ENCODE results near the gene MXRA8. TPM values are rescaled to one million over a fixed set of nuclear protein-coding genes. Genes with fewer than 3 reads are reported as not detected.

Gene MXRA8
- total and polyA plus RNA-seq, 8 donors, result 1.6 to 35.8 (median 11.7) TPM

DNA sequence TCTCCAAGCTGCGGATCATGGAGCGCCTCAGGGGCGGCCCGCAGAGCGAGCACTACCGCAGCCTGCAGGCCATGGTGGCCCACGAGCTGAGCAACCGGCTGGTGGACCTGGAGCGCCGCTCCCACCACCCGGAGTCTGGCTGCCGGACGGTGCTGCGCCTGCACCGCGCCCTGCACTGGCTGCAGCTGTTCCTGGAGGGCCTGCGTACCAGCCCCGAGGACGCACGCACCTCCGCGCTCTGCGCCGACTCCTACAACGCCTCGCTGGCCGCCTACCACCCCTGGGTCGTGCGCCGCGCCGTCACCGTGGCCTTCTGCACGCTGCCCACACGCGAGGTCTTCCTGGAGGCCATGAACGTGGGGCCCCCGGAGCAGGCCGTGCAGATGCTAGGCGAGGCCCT is 31.1 kb downstream of the MXRA8 start:
- ATAC-seq (no peak), FAIRE-seq (no peak), DNase-seq (no peak)
- WGBS, 2 donors, result 90 to 91% methylated on average over 40 of the region's 40 CpGs
- Histone ChIP-seq H3K27me3 (no peaks in the 10 kb centered on the region), H3K27ac (no peak overlapping the region), H3K9me3 (no peaks in the 10 kb centered on the region), H3K36me3 (no peaks in the 10 kb centered on the region), H3K4me1 (peaks cover 6 to 19% (median 18%) of the 10 kb centered on the region in 3 donors), H3K4me3 (no peak overlapping the region)
- intact Hi-C loops (cut with DNase I), result no loop called here
- TF ChIP-seq, protein P1, sequence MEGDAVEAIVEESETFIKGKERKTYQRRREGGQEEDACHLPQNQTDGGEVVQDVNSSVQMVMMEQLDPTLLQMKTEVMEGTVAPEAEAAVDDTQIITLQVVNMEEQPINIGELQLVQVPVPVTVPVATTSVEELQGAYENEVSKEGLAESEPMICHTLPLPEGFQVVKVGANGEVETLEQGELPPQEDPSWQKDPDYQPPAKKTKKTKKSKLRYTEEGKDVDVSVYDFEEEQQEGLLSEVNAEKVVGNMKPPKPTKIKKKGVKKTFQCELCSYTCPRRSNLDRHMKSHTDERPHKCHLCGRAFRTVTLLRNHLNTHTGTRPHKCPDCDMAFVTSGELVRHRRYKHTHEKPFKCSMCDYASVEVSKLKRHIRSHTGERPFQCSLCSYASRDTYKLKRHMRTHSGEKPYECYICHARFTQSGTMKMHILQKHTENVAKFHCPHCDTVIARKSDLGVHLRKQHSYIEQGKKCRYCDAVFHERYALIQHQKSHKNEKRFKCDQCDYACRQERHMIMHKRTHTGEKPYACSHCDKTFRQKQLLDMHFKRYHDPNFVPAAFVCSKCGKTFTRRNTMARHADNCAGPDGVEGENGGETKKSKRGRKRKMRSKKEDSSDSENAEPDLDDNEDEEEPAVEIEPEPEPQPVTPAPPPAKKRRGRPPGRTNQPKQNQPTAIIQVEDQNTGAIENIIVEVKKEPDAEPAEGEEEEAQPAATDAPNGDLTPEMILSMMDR (IDR thresholded peaks at IDR 0.05), result no peak

DNA sequence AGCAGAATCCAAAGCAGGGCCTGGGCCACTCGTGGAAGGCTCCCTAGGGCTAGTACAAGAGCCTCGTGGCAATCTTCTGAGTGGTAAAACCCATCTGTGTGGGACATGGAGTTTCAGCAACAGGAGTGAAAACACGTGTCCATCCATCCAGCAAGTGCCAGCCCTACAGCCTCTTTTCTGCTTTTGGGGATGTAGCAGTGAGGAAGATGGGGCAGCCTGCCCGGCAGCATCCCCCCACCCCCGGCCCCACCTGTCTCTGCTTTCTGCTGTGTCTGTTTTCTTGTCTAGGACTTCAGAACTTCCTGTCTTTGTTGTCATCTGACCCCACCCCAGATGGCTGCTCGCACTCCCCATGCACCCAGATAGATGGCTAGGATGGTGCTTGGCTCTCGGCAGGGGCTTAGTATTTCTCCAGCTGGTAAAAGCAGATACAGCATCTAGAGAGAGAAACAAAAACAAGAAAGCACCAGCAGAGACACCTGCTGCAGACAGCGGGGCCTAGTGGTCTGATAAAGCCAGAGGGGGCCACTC is 32.2 kb downstream of the MXRA8 start:
- H3K36me3 ChIP-seq, result no peaks in the 10 kb centered on the region
- FAIRE-seq, result no peak
- no peaks in the 10 kb centered on the region for H3K9me3 ChIP-seq
- intact Hi-C loops (cut with DNase I), result no loop called here
- WGBS, 2 donors, result 54 to 56% methylated on average over 8 of the region's 8 CpGs
- H3K4me3 ChIP-seq, result peak overlapping the region in 2 of 4 donors; percentile 93 to 98
- TF ChIP-seq, protein P1 (IDR thresholded peaks at IDR 0.05), result no peak
- DNase-seq, result no peak
- H3K27ac ChIP-seq, result no peak overlapping the region
- no peaks in the 10 kb centered on the region for H3K27me3 ChIP-seq
- no peak for ATAC-seq
- H3K4me1 ChIP-seq, result peaks cover 6 to 19% (median 18%) of the 10 kb centered on the region in 3 donors

DNA sequence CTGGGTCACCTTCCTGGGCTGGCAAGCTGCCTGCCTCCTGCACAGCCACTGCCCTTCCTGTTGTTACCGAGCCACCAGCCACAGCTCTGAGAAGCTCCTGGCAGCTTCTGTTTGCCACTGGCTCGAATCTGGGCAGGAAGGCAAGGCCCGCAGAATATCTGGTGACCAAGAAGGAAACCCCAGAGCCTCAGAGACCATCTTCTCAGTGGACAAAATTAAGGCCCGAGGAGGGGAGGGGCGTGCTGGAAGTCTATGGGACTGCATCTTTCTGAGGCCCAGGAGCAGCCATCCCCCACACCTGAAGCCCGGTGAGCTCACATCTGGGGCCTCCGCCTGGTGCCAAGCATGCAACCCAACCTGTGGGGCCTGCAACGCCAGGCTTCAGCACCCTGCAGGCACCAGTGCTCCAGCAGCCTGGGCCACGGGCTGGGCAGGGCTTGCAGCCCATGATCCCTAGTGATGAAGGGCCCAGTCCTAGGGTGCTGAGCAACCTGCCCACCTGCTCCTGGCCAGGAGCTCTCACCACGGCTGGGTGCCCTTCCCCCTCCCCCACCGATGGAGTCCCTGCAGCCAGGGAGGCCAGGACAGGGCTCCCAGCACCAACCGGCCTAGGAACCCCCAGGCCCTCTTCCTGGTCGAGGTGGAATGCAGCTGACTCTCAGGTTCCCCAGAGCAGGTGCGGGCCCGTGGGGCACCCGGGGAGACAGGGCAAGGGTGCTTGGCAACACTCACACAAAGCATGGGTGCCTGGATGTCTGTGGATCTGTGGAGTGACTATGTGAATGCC is 32.9 kb downstream of the MXRA8 start:
- Histone ChIP-seq H3K36me3 (no peaks in the 10 kb centered on the region), H3K9me3 (no peaks in the 10 kb centered on the region), H3K4me3 (peak overlapping the region; percentile 93 to 99 (median 97)), H3K27me3 (no peaks in the 10 kb centered on the region), H3K4me1 (peaks cover 6 to 19% (median 18%) of the 10 kb centered on the region in 3 donors), H3K27ac (peak overlapping the region; percentile 81 to 90 (median 84))
- TF ChIP-seq, protein P1 (IDR thresholded peaks at IDR 0.05), result no peak
- intact Hi-C loops (cut with DNase I), result no loop called here
- peak; percentile 49 to 67 (median 60) for ATAC-seq
- DNase-seq, result peak in 1 of 6 donors; percentile 73
- 13 to 15% methylated on average over 13 to 16 of the region's 16 CpGs for WGBS, 2 donors
- FAIRE-seq, result no peak

DNA sequence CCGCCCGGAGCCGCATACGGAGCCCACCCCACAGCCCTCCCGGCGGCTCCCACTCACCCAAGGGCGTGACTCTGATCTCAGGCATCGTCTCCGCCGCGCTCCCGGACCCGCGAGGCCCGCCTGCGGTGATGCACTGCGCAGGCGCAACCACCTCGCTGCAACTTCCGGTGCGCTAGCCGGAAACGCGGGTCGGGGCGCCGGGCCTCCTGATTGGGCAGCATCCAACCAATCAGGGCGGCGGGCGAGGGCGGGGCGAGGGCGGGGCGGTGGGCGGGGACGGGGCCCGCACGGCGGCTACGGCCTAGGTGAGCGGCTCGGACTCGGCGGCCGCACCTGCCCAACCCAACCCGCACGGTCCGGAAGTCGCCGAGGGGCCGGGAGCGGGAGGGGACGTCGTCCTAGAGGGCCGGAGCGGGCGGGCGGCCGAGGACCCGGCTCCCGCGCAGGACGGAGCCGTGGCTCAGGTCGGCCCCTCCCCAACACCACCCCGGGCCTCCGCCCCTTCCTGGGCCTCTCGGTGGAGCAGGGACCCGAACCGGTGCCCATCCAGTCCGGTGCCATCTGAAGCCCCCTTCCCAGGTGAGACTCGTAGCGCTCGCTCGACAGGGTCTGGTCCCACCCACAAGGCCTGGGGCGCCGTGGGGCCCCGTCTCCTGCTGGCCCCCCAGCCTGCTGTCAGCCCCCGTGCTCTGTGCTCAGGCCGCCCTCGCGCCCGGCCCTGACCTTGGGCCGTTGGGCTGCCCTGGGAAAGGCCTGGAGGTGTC is 33.6 kb downstream of the MXRA8 start, which contains the start of the genes CPTP and INTS11:
Gene CPTP (plus strand): TSS at position 279 of the 764 bp plus-strand sequence. CDS start 2,109 bp downstream, outside the sequence.
Gene INTS11 (minus strand): TSS at position 137 of the 764 bp plus-strand sequence. CDS start 52 bp downstream, at position 85.
- Histone ChIP-seq H3K36me3 (no peaks in the 10 kb centered on the region), H3K4me1 (peaks cover 6 to 19% (median 18%) of the 10 kb centered on the region in 3 donors), H3K27ac (peak within 1 kb of the TSS; percentile 81 to 90 (median 84)), H3K4me3 (peak within 1 kb of the TSS; percentile 93 to 99 (median 97)), H3K27me3 (no peaks in the 10 kb centered on the region), H3K9me3 (no peaks in the 10 kb centered on the region)
- peak; percentile 86 to 95 (median 90) for ATAC-seq
- WGBS, 2 donors, result 0% methylated on average over 49 to 84 of the region's 84 CpGs
- intact Hi-C loops (cut with DNase I), result no loop called here
- TF ChIP-seq, protein P1 (IDR thresholded peaks at IDR 0.05), result no peak
- FAIRE-seq, result no peak
- DNase-seq, result peak; percentile 92 to 99 (median 96)
